Loucy (cell line): Measurements from ENCODE around the gene GNA14.
A peak's percentile ranks its signal among the peaks of the same experiment; 100 is the strongest.
"Not testable (repeated sequence)": the region's sequence is repeated elsewhere in the genome, so short reads cannot be mapped to it uniquely, and the experiment has no call there.

Experiments used
- H2AFZ ChIP-seq: fragments of 200-600 bp; sonication (generic); 2 replicates; pipeline ENCODE4 v1.6.0; 2016; ENCODE audit warnings: antibody characterized with exemption, mild to moderate bottlenecking, low read length, moderate library complexity
- H3F3A ChIP-seq: fragments of 200-600 bp; 2 replicates; pipeline ENCODE4 v1.6.0; 2016; ENCODE audit warnings: antibody characterized with exemption, low read depth, mild to moderate bottlenecking
- H3K27me3 ChIP-seq: fragments of 200-600 bp; sonication (generic); 2 replicates; pipeline ENCODE4 v1.6.1; 2014; ENCODE audit warnings: low read length, mild to moderate bottlenecking; ENCODE audit not compliant: insufficient read depth, poor library complexity, severe bottlenecking
- H3K36me3 ChIP-seq: fragments of 200-600 bp; sonication (generic); 2 replicates; pipeline ENCODE4 v1.6.1; 2016; ENCODE audit warnings: low read length; ENCODE audit not compliant: insufficient read depth
- H3K4me1 ChIP-seq: fragments of 200-600 bp; sonication (generic); 2 replicates; pipeline ENCODE4 v1.5.1; 2014; ENCODE audit warnings: low read length, mild to moderate bottlenecking; ENCODE audit not compliant: insufficient read depth, poor library complexity, severe bottlenecking
- H3K4me2 ChIP-seq: fragments of 200-600 bp; sonication (generic); 2 replicates; pipeline ENCODE4 v1.6.0; 2014; ENCODE audit warnings: antibody characterized with exemption, low read length, low read depth, mild to moderate bottlenecking; ENCODE audit not compliant: poor library complexity, severe bottlenecking
- H3K4me3 ChIP-seq: fragments of 200-600 bp; sonication (generic); 2 replicates; pipeline ENCODE4 v1.5.1; 2014; ENCODE audit warnings: low read length, mild to moderate bottlenecking, mixed read lengths; ENCODE audit not compliant: poor library complexity, severe bottlenecking
- H3K79me2 ChIP-seq: fragments of 200-600 bp; sonication (generic); 2 replicates; pipeline ENCODE4 v1.6.1; 2014; ENCODE audit warnings: low read length; ENCODE audit not compliant: insufficient read depth
- H3K9ac ChIP-seq: fragments of 200-600 bp; sonication (generic); 2 replicates; pipeline ENCODE4 v1.6.0; 2014; ENCODE audit warnings: mild to moderate bottlenecking, low read depth, low read length, moderate library complexity; ENCODE audit not compliant: poor library complexity, severe bottlenecking
- H3K9me2 ChIP-seq: fragments of 200-600 bp; sonication (generic); replicated peaks from 2 replicates; pipeline ENCODE4 v1.6.1; 2016; ENCODE audit warnings: low read depth, low read length, mixed read lengths
- H3K9me3 ChIP-seq: fragments of 200-600 bp; sonication (generic); 2 replicates; pipeline ENCODE4 v1.6.1; 2014; ENCODE audit warnings: mild to moderate bottlenecking, antibody characterized with exemption, low read length, low read depth; ENCODE audit not compliant: insufficient read depth
- H4K20me1 ChIP-seq: fragments of 200-600 bp; sonication (generic); 2 replicates; pipeline ENCODE4 v1.6.0; 2014; ENCODE audit warnings: antibody characterized with exemption, low read length, mild to moderate bottlenecking; ENCODE audit not compliant: insufficient read depth, poor library complexity, severe bottlenecking
- CTCF ChIP-seq: fragments of 200-600 bp; sonication (generic); conservative IDR thresholded peaks from 2 replicates; pipeline ENCODE4 v1.5.1; 2014; ENCODE audit warnings: mild to moderate bottlenecking, antibody characterized with exemption, low read length
- EZH2phosphoT487 ChIP-seq: fragments of 200-600 bp; IDR thresholded peaks from 2 replicates; pipeline ENCODE4 v1.6.1; 2018; ENCODE audit warnings: antibody characterized with exemption, mild to moderate bottlenecking, moderate library complexity, borderline replicate concordance

The GNA14 gene

GRCh38 chr9:77648234-77649108 lies at the start of gene GNA14:
TSS of gene GNA14 (minus strand) at chr9:77648322. CDS start at chr9:77647793, 529 bp downstream.
- no peak within 1 kb of the TSS for H3K4me3 ChIP-seq
- no peak for TF ChIP-seq EZH2phosphoT487
- TF ChIP-seq CTCF: no peak

GRCh38 chr9:77697238-77697984 lies 49.3 kb upstream of the GNA14 start:
- no peaks in the 10 kb centered on the region for H3F3A ChIP-seq
- TF ChIP-seq EZH2phosphoT487: no peak
- no peak for TF ChIP-seq CTCF
- H3K36me3 ChIP-seq: no peaks in the 10 kb centered on the region
- no peak overlapping the region for H3K4me3 ChIP-seq
- no peaks in the 10 kb centered on the region for H4K20me1 ChIP-seq
- H3K9me3 ChIP-seq: no peaks in the 10 kb centered on the region
- no peaks in the 10 kb centered on the region for H3K9me2 ChIP-seq
- H3K9ac ChIP-seq: no peak overlapping the region
- H2AFZ ChIP-seq: no peak overlapping the region
- no peaks in the 10 kb centered on the region for H3K27me3 ChIP-seq
- H3K4me1 ChIP-seq: no peaks in the 10 kb centered on the region
- H3K79me2 ChIP-seq: no peaks in the 10 kb centered on the region
- H3K4me2 ChIP-seq: no peak overlapping the region

More at GRCh38 chr9:77648234-77649108, at the start of gene GNA14:
- H3K9me3 ChIP-seq: no peaks in the 10 kb centered on the region
- no peaks in the 10 kb centered on the region for H3K27me3 ChIP-seq
- no peaks in the 10 kb centered on the region for H3K9me2 ChIP-seq
- H3K4me2 ChIP-seq: no peak within 1 kb of the TSS
- H2AFZ ChIP-seq: no peak within 1 kb of the TSS
- no peaks in the 10 kb centered on the region for H3K4me1 ChIP-seq
- H3K9ac ChIP-seq: no peak within 1 kb of the TSS
- H3K36me3 ChIP-seq: no peaks in the 10 kb centered on the region
- H3F3A ChIP-seq: no peaks in the 10 kb centered on the region
- H4K20me1 ChIP-seq: no peaks in the 10 kb centered on the region
- H3K79me2 ChIP-seq: no peaks in the 10 kb centered on the region

- not testable (repeated sequence) for H3K9me2 ChIP-seq, H3K4me2 ChIP-seq, H3K4me1 ChIP-seq, H3F3A ChIP-seq, H4K20me1 ChIP-seq, H3K9ac ChIP-seq, H3K4me3 ChIP-seq, H3K27me3 ChIP-seq, H2AFZ ChIP-seq, H3K79me2 ChIP-seq, H3K9me3 ChIP-seq, H3K36me3 ChIP-seq
- TF ChIP-seq CTCF: peak; percentile 32
Observed at GRCh38 chr9:77690723-77691122, 42.6 kb upstream of the GNA14 start.

GRCh38 chr9:77690119-77690518 lies 42.0 kb upstream of the GNA14 start:
- H3K4me2 ChIP-seq, H3K4me1 ChIP-seq, H4K20me1 ChIP-seq, H3K4me3 ChIP-seq, H2AFZ ChIP-seq, H3K9me2 ChIP-seq, H3F3A ChIP-seq, H3K9ac ChIP-seq, H3K27me3 ChIP-seq, H3K36me3 ChIP-seq, H3K9me3 ChIP-seq, H3K79me2 ChIP-seq: not testable (repeated sequence)

GRCh38 chr9:77687737-77688136 lies 39.6 kb upstream of the GNA14 start:
- not testable (repeated sequence) for H3K27me3 ChIP-seq, H3K9me2 ChIP-seq, H3K4me1 ChIP-seq, H3K79me2 ChIP-seq, H3K9me3 ChIP-seq, H2AFZ ChIP-seq, H4K20me1 ChIP-seq, H3F3A ChIP-seq, H3K4me2 ChIP-seq, H3K36me3 ChIP-seq, H3K9ac ChIP-seq, H3K4me3 ChIP-seq
